AG04450 (cell line): ENCODE data around the gene TIMP4. TPM values are rescaled to one million over a fixed set of nuclear protein-coding genes. Genes with fewer than 3 reads are reported as not detected.

Experiments used
- CTCF ChIA-PET: fragments of 300-600, 350-600 bp; formaldehyde crosslinking; extraction: SDS; loops from one replicate; lab custom pipeline; 2022; ENCODE audit warnings: antibody characterized with exemption, inconsistent platforms; lab: Charles Lee
- POLR2A ChIA-PET: fragments of 350-600 bp; formaldehyde crosslinking; extraction: SDS; loops from one replicate; lab custom pipeline; 2021; ENCODE audit warnings: antibody characterized with exemption, inconsistent platforms; lab: Yijun Ruan, JAX
- DNase-seq: peaks from one replicate; pipeline ENCODE4 v3.0.0-alpha.2; 2011; ENCODE audit warnings: low read depth, low spot score
- H3K27ac ChIP-seq: one replicate; pipeline ENCODE4 v1.5.1; 2012; ENCODE audit warnings: low read depth, low read length, control low read depth
- H3K27me3 ChIP-seq: one replicate; pipeline ENCODE4 v1.6.0; 2012; ENCODE audit warnings: low read length; ENCODE audit not compliant: control insufficient read depth, insufficient read depth
- H3K4me3 ChIP-seq: 2 replicates; pipeline ENCODE4 v1.5.1; 2011; ENCODE audit warnings: mild to moderate bottlenecking, low read depth, low read length, control low read depth
- H3K9me3 ChIP-seq: 2 replicates; pipeline ENCODE4 v1.5.1; 2012; ENCODE audit warnings: low read length; ENCODE audit not compliant: control insufficient read depth, insufficient read depth
- CTCF ChIP-seq: IDR thresholded peaks from 2 replicates; pipeline ENCODE4 v1.5.1; 2011; ENCODE audit warnings: low read depth, low read length, control low read depth, inconsistent platforms
- polyA plus RNA-seq: library from polyadenylated mRNA; depleted of rRNA; stranded (reverse); fragments of >200 nt; gene quantifications from 2 replicates; pipeline ENCODE4 v1.2.3, GENCODE V29; 2011; rRNA removed

TIMP4 gene
- polyA plus RNA-seq, 1 experiment = 3.6 TPM

GRCh38 chr3:12115104-12115503 lies 43.6 kb downstream of the TIMP4 start:
- TF ChIP-seq CTCF = no peak
- Histone ChIP-seq H3K27ac (no peak overlapping the region), H3K4me3 (no peak overlapping the region), H3K9me3 (no peaks in the 10 kb centered on the region), H3K27me3 (peaks cover 6% of the 10 kb centered on the region)
- POLR2A ChIA-PET = no interaction called here
- CTCF ChIA-PET = no interaction called here
- no peak for DNase-seq

GRCh38 chr3:12114251-12114650 lies 44.5 kb downstream of the TIMP4 start:
- no peak overlapping the region for H3K27ac ChIP-seq
- no peaks in the 10 kb centered on the region for H3K9me3 ChIP-seq
- ChIA-PET POLR2A (no interaction called here), CTCF (interaction anchor here (1.1 kb wide), 1 partner anchor 365 kb away, joined by 3 read pairs; no protein-coding TSS in a partner anchor)
- no peak for DNase-seq
- no peak overlapping the region for H3K4me3 ChIP-seq
- H3K27me3 ChIP-seq = peaks cover 6% of the 10 kb centered on the region
- TF ChIP-seq CTCF = no peak

- DNase-seq = no peak
- H3K9me3 ChIP-seq = no peaks in the 10 kb centered on the region
- H3K27me3 ChIP-seq = peaks cover 7% of the 10 kb centered on the region
- no peak overlapping the region for H3K4me3 ChIP-seq
- ChIA-PET POLR2A (no interaction called here), CTCF (no interaction called here)
- H3K27ac ChIP-seq = no peak overlapping the region
- no peak for TF ChIP-seq CTCF
Measured at GRCh38 chr3:12107071-12107713, 51.5 kb downstream of the TIMP4 start.

Other genes starting within 250 kb of the TIMP4 start
- 0.02 and 0.04 TPM in 2 replicates for gene SYN2, start 154.5 kb downstream of the TIMP4 start, polyA plus RNA-seq
- 28.7 and 33.8 TPM in 2 replicates for gene PPARG, start 130.2 kb upstream of the TIMP4 start, polyA plus RNA-seq